Adrenal gland (tissue), 12 donors: ENCODE results near the gene KRT39. TPM values are rescaled to one million over a fixed set of nuclear protein-coding genes. Genes with fewer than 3 reads are reported as not detected.
A peak's percentile ranks its signal among the peaks of the same experiment; 100 is the strongest.
"Not testable (repeated sequence)": the region's sequence is repeated elsewhere in the genome, so short reads cannot be mapped to it uniquely, and the experiment has no call there.

Experiments used
- DNase-seq, 7 donors: peaks; one replicate each; pipeline ENCODE4 v3.0.0-alpha.2; 2019 to 2020
- H3K27ac ChIP-seq, 5 donors: fragments of 200-600 bp; sonication (generic) in 4 of 5; 1 replicate in 3 of 5; 2 replicates in 2 of 5; pipeline versions ENCODE4 v1.5.1 to v1.8.0; 2016 to 2020; ENCODE audit warnings: mild to moderate bottlenecking in 1 of 5
- H3K27me3 ChIP-seq: fragments of 200-600 bp; 2 replicates; pipeline ENCODE4 v1.8.0; 2021
- H3K36me3 ChIP-seq, 2 donors: fragments of 200-600 bp; replicated peaks in 1 of 2; 1 replicate in 1 of 2; 2 replicates in 1 of 2; pipeline versions ENCODE4 v1.5.1 to v1.8.0; 2018 to 2022
- H3K4me1 ChIP-seq, 2 donors: fragments of 200-600 bp; replicated peaks in 1 of 2; 1 replicate in 1 of 2; 2 replicates in 1 of 2; pipeline versions ENCODE4 v1.5.1 to v1.8.0; 2018 to 2021
- H3K4me3 ChIP-seq, 4 donors: fragments of 200-600 bp; sonication (generic) in 3 of 4; one replicate each; pipeline ENCODE4 v1.5.1; 2016 to 2018
- H3K9me3 ChIP-seq, 3 donors: fragments of 200-600 bp; sonication (generic) in 1 of 3; replicated peaks in 1 of 3; 1 replicate in 2 of 3; 2 replicates in 1 of 3; pipeline versions ENCODE4 v1.5.1 to v1.8.0; 2016 to 2021
- CTCF ChIP-seq, 6 experiments: fragments of 450-650 bp in 4 of 6; fragments of 200-600 bp in 2 of 6; sonication (generic) in 1 of 6; IDR thresholded peaks; 1 replicate in 5 of 6; 2 replicates in 1 of 6; pipeline versions ENCODE4 v1.5.1 to v1.8.0; 2016 to 2021; ENCODE audit warnings: antibody characterized with exemption in 6 of 6, mild to moderate bottlenecking in 2 of 6, moderate library complexity in 1 of 6
- POLR2A ChIP-seq, 2 donors: fragments of 450-650 bp; IDR thresholded peaks; one replicate each; pipeline ENCODE4 v1.6.1; 2017; ENCODE audit warnings: antibody characterized with exemption in 2 of 2, mild to moderate bottlenecking in 2 of 2, moderate library complexity in 1 of 2
- WGBS, 4 donors: extraction: QIAGEN DNeasy Blood & Tissue Kit in 2 of 4; methylation state at CpG; one replicate each; pipeline versions ENCODE4 v1.1.5 to v1.1.7; 2013 to 2017; 5-methylcytosine and 5-hydroxymethylcytosine counted together
- intact Hi-C, 2 donors: fragments of 100-400 bp; cut with DNase I; formaldehyde crosslinking; loops; one replicate each; pipeline versions ENCODE4 v1.14.1 to v1.15.0; 2022 to 2023
- polyA plus RNA-seq, 3 donors: library from polyadenylated mRNA; stranded (reverse); fragments of 200-250 nt in 2 of 3; fragments of 350-450 nt in 1 of 3; fragmentation: Illumina TruSeq in 1 of 3; extraction: RNeasy Lipid Tissue Mini Kit (QIAGEN cat#74804) in 1 of 3; gene quantifications; one replicate each; pipeline ENCODE4 v1.2.3, GENCODE V29; 2013 to 2014
- total RNA-seq, 9 donors: library from RNA; depleted of rRNA in 4 of 9; stranded (reverse); fragments of >200 nt in 4 of 9; fragments of 120-200 nt in 1 of 9; fragmentation: NEBNext Ultra II Directional in 1 of 9; extraction: Animal tissue kit (Norgen Biotek cat#: 25700) in 1 of 9; gene quantifications; one replicate each; pipeline versions ENCODE4 v1.1.0 to v1.2.4, GENCODE V29; 2013 to 2023
- donor health status: healthy with polysubstance abuse.
- donor health status: Bipolar disorder and iron deficiency.
- donor health status: DM: yes; HTN: yes; CAD: no.
- donor health status: DM: no; HTN: no; CAD: no.
- donor health status: DM: no; HTN: no; CAD: no.
- donor health status: DM: yes; HTN: yes; CAD: no.

Gene KRT39
- total and polyA plus RNA-seq, 12 donors, result 0.17 TPM; not detected in 11

- Histone ChIP-seq H3K4me3 (no peak overlapping the region), H3K27me3 (no peaks in the 10 kb centered on the region), H3K9me3 (no peaks in the 10 kb centered on the region), H3K4me1 (no peaks in the 10 kb centered on the region), H3K27ac (no peak overlapping the region), H3K36me3 (no peaks in the 10 kb centered on the region)
- no peak for DNase-seq
- TF ChIP-seq CTCF (IDR thresholded peaks at IDR 0.05), result no peak
- WGBS, 4 donors, result 60 to 70% (median 65%) methylated on average over 3 of the region's 3 CpGs
- intact Hi-C loops, result no loop called here
Measured at GRCh38 chr17:40931311-40931710, 35.4 kb downstream of the KRT39 start.

- Histone ChIP-seq H3K9me3 (no peaks in the 10 kb centered on the region), H3K4me1 (peaks cover 0 to 8% of the 10 kb centered on the region in 2 donors), H3K27ac (no peak overlapping the region), H3K27me3 (no peaks in the 10 kb centered on the region), H3K36me3 (no peaks in the 10 kb centered on the region), H3K4me3 (no peak overlapping the region)
- 82 to 86% (median 84%) methylated on average over 8 of the region's 8 CpGs for WGBS, 4 donors
- TF ChIP-seq POLR2A (IDR thresholded peaks at IDR 0.05), result no peak
- intact Hi-C loops, result no loop called here
- no peak for DNase-seq
Measured at GRCh38 chr17:40926341-40926740, 40.4 kb downstream of the KRT39 start.

- TF ChIP-seq POLR2A (IDR thresholded peaks at IDR 0.05) (no peak), CTCF (IDR thresholded peaks at IDR 0.05) (no peak)
- 12 to 32% (median 29%) methylated on average over 2 of the region's 2 CpGs for WGBS, 4 donors
- Histone ChIP-seq H3K4me1 (peaks cover 0 to 8% of the 10 kb centered on the region in 2 donors), H3K27ac (peak overlapping the region in 3 of 5 donors; percentile 5 to 30 (median 26)), H3K9me3 (no peaks in the 10 kb centered on the region), H3K36me3 (no peaks in the 10 kb centered on the region), H3K4me3 (no peak overlapping the region), H3K27me3 (no peaks in the 10 kb centered on the region)
- peak; percentile 67 to 84 (median 76) for DNase-seq
- intact Hi-C loops, result no loop called here
Measured at GRCh38 chr17:40922239-40922638, 44.5 kb downstream of the KRT39 start.

- no peaks in the 10 kb centered on the region for H3K36me3 ChIP-seq
- H3K9me3 ChIP-seq, result no peaks in the 10 kb centered on the region
- H3K27ac ChIP-seq, result no peak overlapping the region
- peaks cover 0 to 8% of the 10 kb centered on the region in 2 donors for H3K4me1 ChIP-seq
- 88 to 97% (median 90%) methylated on average over 2 of the region's 2 CpGs for WGBS, 4 donors
- no peak overlapping the region for H3K4me3 ChIP-seq
- H3K27me3 ChIP-seq, result no peaks in the 10 kb centered on the region
- DNase-seq, result no peak
- TF ChIP-seq POLR2A (IDR thresholded peaks at IDR 0.05) (no peak), CTCF (IDR thresholded peaks at IDR 0.05) (no peak)
- intact Hi-C loops, result no loop called here
Measured at GRCh38 chr17:40921026-40921425, 45.7 kb downstream of the KRT39 start.

- H3K27ac ChIP-seq, H3K36me3 ChIP-seq, H3K4me1 ChIP-seq, H3K9me3 ChIP-seq, DNase-seq, H3K27me3 ChIP-seq, H3K4me3 ChIP-seq, intact Hi-C loops: not testable (repeated sequence)
- WGBS, 4 donors, result 93 to 96% (median 94%) methylated on average over 2 of the region's 2 CpGs
Measured at GRCh38 chr17:40917116-40917515, 49.6 kb downstream of the KRT39 start.
